NK-92 (cell line): ENCODE results near the gene PMF1.
"Not testable (repeated sequence)": the region's sequence is repeated elsewhere in the genome, so short reads cannot be mapped to it uniquely, and the experiment has no call there.

Experiments used
- DNase-seq: peaks from one replicate; lab custom pipeline; 2025; ENCODE audit not compliant: unreplicated experiment; lab: John Stamatoyannopoulos, UW

PMF1 gene

GRCh38 chr1:156212833-156213643 is at the start of gene PMF1:
PMF1 (plus strand) TSS chr1:156213007; CDS start chr1:156213016, 9 bp downstream.
- peak; percentile 60 for DNase-seq

GRCh38 chr1:156163712-156164111 is 49.1 kb upstream of the PMF1 start:
- DNase-seq: no peak

GRCh38 chr1:156164125-156164831 is 48.5 kb upstream of the PMF1 start:
- DNase-seq: no peak

GRCh38 chr1:156165083-156165482 is 47.7 kb upstream of the PMF1 start:
- no peak for DNase-seq

GRCh38 chr1:156167536-156167935 is 45.3 kb upstream of the PMF1 start:
- no peak for DNase-seq

GRCh38 chr1:156172696-156173470 is 39.9 kb upstream of the PMF1 start:
- no peak for DNase-seq

- no peak for DNase-seq
Observed at GRCh38 chr1:156176610-156177210, 36.1 kb upstream of the PMF1 start.

GRCh38 chr1:156177919-156178654 is 34.7 kb upstream of the PMF1 start:
- no peak for DNase-seq

- DNase-seq: no peak
Observed at GRCh38 chr1:156180471-156180870, 32.3 kb upstream of the PMF1 start.

- DNase-seq: not testable (repeated sequence)
Observed at GRCh38 chr1:156181391-156181924, 31.3 kb upstream of the PMF1 start.

GRCh38 chr1:156182010-156182779 is 30.6 kb upstream of the PMF1 start:
- DNase-seq: not testable (repeated sequence)

GRCh38 chr1:156186347-156187177 is 26.2 kb upstream of the PMF1 start:
- DNase-seq: not testable (repeated sequence)

- not testable (repeated sequence) for DNase-seq
Observed at GRCh38 chr1:156190265-156190664, 22.5 kb upstream of the PMF1 start.

- DNase-seq: no peak
Observed at GRCh38 chr1:156191292-156191964, 21.4 kb upstream of the PMF1 start.

GRCh38 chr1:156193208-156193487 is 19.7 kb upstream of the PMF1 start:
- DNase-seq: no peak

- DNase-seq: peak; percentile 82
Observed at GRCh38 chr1:156193488-156194299, 19.1 kb upstream of the PMF1 start, which contains the start of gene SLC25A44. SLC25A44 (plus strand) TSS chr1:156194104; CDS start chr1:156199848, 5,744 bp downstream.

GRCh38 chr1:156194300-156194652 is 18.5 kb upstream of the PMF1 start:
- DNase-seq: no peak
